ENCODE data around the gene METTL25B. TPM values are rescaled to one million over a fixed set of nuclear protein-coding genes. Genes with fewer than 3 reads are reported as not detected.
"Not testable (repeated sequence)": the region's sequence is repeated elsewhere in the genome, so short reads cannot be mapped to it uniquely, and the experiment has no call there.

Gene METTL25B
- total and polyA plus RNA-seq, 2 donors (not counting 3 experiments of a cell fraction or from before 2014, with no cell fraction given): 12.8 to 15.0 TPM

DNA sequence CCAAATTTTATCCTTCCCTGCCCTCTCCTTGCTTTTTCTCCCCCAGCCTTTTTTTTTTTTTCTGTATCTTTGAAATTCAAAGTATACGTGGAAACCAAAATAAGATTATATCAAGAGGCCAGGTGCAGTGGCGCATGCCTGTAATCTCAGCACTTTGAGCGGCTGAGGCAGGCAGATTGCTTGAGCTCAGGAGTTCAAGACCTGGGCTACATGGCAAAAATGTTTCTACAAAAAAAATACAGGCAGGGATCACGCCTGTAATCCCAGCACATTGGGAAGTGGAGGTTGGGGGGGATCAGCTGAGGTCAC, 32.5 kb downstream of the METTL25B start:
- no peaks in the 10 kb centered on the region for H3K36me3 ChIP-seq (ENCODE audit: control insufficient read depth in 2 of 2, extremely low read depth in 1 of 2, insufficient read depth in 2 of 2, low read length in 2 of 2)
- no peaks in the 10 kb centered on the region for H3K27me3 ChIP-seq (ENCODE audit: control insufficient read depth in 2 of 2, insufficient read depth in 2 of 2, low read length in 2 of 2)
- no peaks in the 10 kb centered on the region for H3K79me2 ChIP-seq (ENCODE audit: control insufficient read depth, insufficient read depth, low read length)
- H3K4me3 ChIP-seq (replicated peaks in 1 of 3; ENCODE audit: insufficient read depth in 1 of 3, low read depth in 1 of 3, low read length in 3 of 3): no peak overlapping the region
- intact Hi-C loops (cut with micrococcal nuclease): no loop called here
- no TSS peak for BruUV-seq (replicated peaks)
- DNase-seq (ENCODE audit: low read depth, low spot score): no peak
- no peaks in the 10 kb centered on the region for H4K20me1 ChIP-seq (replicated peaks; ENCODE audit: control insufficient read depth, extremely low read depth, insufficient read depth, low read length)
- H3K4me2 ChIP-seq (ENCODE audit: insufficient read depth, low read length): no peak overlapping the region
- H3K4me1 ChIP-seq (ENCODE audit: control insufficient read depth, extremely low read depth, insufficient read depth, low read length): no peaks in the 10 kb centered on the region
- H3K9ac ChIP-seq (replicated peaks; ENCODE audit: extremely low read depth, insufficient read depth, low read length): no peak overlapping the region
- no peak overlapping the region for H3K27ac ChIP-seq (ENCODE audit: insufficient read depth, low read depth, low read length)
- CTCF ChIA-PET: interaction anchor here (0.6 to 1.5 kb wide), 4 partner anchors 9 to 71 kb away, joined by 3 to 9 read pairs (median 4); partner anchors contain the start of genes HDGF and MRPL24
- dilution Hi-C loops (cut with MboI; ENCODE audit: extremely low pct_ligation_motif_present, low sequenced_read_pairs): no loop called here
- no peak overlapping the region for H2AFZ ChIP-seq (ENCODE audit: low read depth, low read length)
- FAIRE-seq: no peak
- H3K9me3 ChIP-seq (replicated peaks; ENCODE audit: control insufficient read depth, insufficient read depth, low read length): no peaks in the 10 kb centered on the region
- H3K9me1 ChIP-seq (replicated peaks; ENCODE audit: control insufficient read depth, extremely low read depth, insufficient read depth, low read length): no peaks in the 10 kb centered on the region
- TF ChIP-seq EZH2 (IDR thresholded peaks at IDR 0.05; ENCODE audit: borderline replicate concordance, low read depth, low read length, severe bottlenecking): no peak
- no peak for TF ChIP-seq FOS (IDR thresholded peaks at IDR 0.05; ENCODE audit: borderline replicate concordance, insufficient read depth, low read length)
- no peak for TF ChIP-seq JUN (IDR thresholded peaks at IDR 0.05; ENCODE audit: borderline replicate concordance, insufficient read depth, insufficient read length, low read depth)
- POLR2A ChIA-PET: no interaction called here

GRCh38 chr1:156765136-156765535, 36.9 kb downstream of the METTL25B start:
- CTCF ChIA-PET: interaction anchor here (1.2 to 2.1 kb wide), 2 partner anchors 39 to 75 kb away, joined by 3 to 5 read pairs; no protein-coding TSS in a partner anchor
- intact Hi-C loops (cut with micrococcal nuclease): not testable (repeated sequence)

More at GRCh38 chr1:156765136-156765535, 36.9 kb downstream of the METTL25B start:
- H3K9me1 ChIP-seq (replicated peaks; ENCODE audit: control insufficient read depth, extremely low read depth, insufficient read depth, low read length); DNase-seq (ENCODE audit: low read depth, low spot score); H3K36me3 ChIP-seq (ENCODE audit: control insufficient read depth in 2 of 2, extremely low read depth in 1 of 2, insufficient read depth in 2 of 2, low read length in 2 of 2); H3K27me3 ChIP-seq (ENCODE audit: control insufficient read depth in 2 of 2, insufficient read depth in 2 of 2, low read length in 2 of 2); dilution Hi-C loops (cut with MboI; ENCODE audit: extremely low pct_ligation_motif_present, low sequenced_read_pairs); H4K20me1 ChIP-seq (replicated peaks; ENCODE audit: control insufficient read depth, extremely low read depth, insufficient read depth, low read length); POLR2A ChIA-PET; FAIRE-seq; H3K9ac ChIP-seq (replicated peaks; ENCODE audit: extremely low read depth, insufficient read depth, low read length); H3K27ac ChIP-seq (ENCODE audit: insufficient read depth, low read depth, low read length); H2AFZ ChIP-seq (ENCODE audit: low read depth, low read length); H3K9me3 ChIP-seq (replicated peaks; ENCODE audit: control insufficient read depth, insufficient read depth, low read length); H3K4me3 ChIP-seq (replicated peaks in 1 of 3; ENCODE audit: insufficient read depth in 1 of 3, low read depth in 1 of 3, low read length in 3 of 3); BruUV-seq (replicated peaks); H3K4me2 ChIP-seq (ENCODE audit: insufficient read depth, low read length): not testable (repeated sequence)
- Histone ChIP-seq H3K79me2 (ENCODE audit: control insufficient read depth, insufficient read depth, low read length) (peaks cover 25% of the 10 kb centered on the region), H3K4me1 (ENCODE audit: control insufficient read depth, extremely low read depth, insufficient read depth, low read length) (peaks cover 18% of the 10 kb centered on the region)

Measured in endothelial cell of umbilical vein (primary cell).